ENCODE measurements around the gene PPP2R1B.
"Not testable (repeated sequence)": the region's sequence is repeated elsewhere in the genome, so short reads cannot be mapped to it uniquely, and the experiment has no call there.

The PPP2R1B gene

GRCh38 chr11:111782109-111782741 lies 16.0 kb upstream of the PPP2R1B start:
- no peak for DNase-seq

DNA sequence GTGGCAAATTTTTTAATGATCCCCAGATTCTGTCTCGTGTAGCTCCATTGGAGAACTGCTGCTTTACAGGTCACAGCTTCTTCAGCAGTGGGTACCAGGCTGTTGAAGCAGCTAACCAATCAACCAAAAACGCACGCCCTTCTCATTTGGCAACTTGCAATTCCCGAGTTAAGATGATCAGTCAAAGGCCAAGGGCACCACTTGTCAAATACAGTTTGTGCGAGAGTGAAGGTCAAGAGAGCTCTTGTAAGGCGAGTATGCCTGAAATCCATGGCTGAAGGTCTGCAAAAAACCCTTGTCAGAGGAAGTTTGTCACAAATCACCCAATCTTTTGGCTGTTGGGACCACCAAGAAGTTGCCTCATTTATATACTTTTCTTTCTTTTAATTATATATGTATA lies 12.9 kb upstream of the PPP2R1B start:
- no peak for DNase-seq

GRCh38 chr11:111778047-111778558 lies 11.9 kb upstream of the PPP2R1B start:
- DNase-seq, result no peak

DNA sequence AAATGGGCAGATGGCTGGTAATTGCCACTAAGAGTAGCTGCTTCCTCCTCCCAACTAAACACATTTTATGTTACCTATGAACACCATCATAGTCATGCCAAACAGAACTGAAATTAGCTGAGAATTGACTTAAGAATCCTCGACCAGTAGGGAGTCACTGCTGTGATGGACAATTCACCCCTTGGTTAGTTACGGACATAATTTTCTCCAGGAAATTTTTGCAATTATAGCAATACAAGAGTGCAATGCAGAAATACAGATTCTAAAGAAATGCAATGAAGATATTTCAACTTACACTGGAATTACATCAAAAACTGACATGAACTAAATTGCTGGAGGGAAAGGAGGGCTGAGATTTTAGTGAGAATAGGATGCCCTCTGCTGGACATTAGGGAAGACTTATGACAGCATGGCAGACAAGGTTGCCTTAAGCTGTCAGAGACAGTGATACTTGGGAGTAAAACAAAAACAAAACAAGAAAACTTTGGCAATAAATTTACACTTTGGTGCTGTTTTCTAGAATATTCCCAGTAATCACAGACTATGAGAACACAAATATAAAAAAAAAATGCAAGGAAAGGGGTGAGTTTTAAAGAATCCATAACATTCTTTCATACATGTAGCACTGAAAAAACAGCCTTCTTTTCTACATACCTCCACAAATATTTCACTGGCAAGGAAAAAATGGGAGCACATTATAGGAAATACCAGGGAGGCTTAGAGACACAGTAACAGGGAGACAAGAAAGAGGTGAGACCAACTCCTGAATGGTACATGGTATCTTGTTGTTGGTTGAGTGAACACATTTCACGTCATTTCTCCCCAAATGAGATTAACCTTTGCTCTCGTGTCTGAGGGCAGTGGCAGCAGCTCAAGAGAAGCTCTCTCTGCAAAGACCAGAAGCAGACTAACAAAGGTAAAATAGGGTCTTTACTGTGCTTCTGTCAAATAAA lies 11.2 kb upstream of the PPP2R1B start:
- DNase-seq, result peak; percentile 56

- no peak for DNase-seq
Observed at GRCh38 chr11:111776398-111777093, 10.4 kb upstream of the PPP2R1B start.

DNA sequence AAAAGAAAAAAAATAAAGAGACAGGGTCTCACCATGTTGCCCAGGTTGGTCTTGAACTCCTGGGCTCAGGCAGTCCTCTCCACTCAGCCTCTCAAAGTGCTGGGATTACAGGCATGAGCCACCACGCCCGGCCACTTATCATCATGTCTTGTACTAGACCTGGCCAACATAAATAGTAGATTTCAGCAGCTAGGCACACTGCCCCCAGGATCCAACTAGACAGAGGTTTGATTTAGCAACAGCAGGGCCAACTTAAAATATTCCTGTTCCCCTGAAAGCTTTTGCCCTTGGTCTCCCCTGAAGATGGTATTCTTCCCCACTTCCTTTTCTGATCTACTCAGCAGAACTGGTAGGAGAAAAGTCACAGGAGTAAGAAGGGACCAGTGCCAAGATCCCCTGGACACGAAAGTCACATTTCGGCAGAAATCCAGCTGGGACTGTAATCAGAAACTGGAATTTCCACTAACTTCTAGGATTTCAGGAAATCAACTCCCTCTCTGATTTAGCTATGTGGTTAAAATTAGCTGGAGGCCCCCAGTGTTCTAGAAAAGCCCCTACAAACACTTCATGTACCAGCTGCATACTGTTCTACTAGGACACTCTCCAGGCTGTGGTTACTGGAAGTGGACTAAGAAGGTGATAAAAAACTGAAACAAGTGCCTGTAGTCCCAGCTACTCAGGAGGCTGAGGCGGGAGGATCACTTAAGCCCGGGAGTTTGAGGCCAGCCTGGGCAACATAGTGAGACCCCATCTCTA lies 8.9 kb upstream of the PPP2R1B start:
- DNase-seq, result no peak

GRCh38 chr11:111772535-111772934 lies 6.3 kb upstream of the PPP2R1B start:
- DNase-seq, result no peak

DNA sequence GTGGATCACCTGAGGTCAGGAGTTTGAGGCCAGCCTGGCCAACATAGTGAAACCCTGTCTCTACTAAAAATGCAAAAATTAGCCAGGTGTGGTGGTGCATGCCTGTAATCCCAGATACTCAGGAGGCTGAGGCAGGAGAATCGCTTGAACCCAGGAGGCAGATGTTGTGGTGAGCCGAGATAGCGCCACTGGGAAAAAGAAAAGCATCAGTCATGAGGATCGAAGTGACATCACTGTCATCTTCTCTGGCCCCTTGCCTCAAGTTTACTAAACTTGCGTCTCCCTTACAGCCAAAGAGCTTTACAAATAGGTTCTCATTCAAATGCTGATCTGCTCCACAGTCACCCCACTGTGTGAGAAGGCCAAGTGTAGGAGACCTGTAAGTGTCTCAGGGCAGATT lies 5.0 kb upstream of the PPP2R1B start:
- DNase-seq, result not testable (repeated sequence)

DNA sequence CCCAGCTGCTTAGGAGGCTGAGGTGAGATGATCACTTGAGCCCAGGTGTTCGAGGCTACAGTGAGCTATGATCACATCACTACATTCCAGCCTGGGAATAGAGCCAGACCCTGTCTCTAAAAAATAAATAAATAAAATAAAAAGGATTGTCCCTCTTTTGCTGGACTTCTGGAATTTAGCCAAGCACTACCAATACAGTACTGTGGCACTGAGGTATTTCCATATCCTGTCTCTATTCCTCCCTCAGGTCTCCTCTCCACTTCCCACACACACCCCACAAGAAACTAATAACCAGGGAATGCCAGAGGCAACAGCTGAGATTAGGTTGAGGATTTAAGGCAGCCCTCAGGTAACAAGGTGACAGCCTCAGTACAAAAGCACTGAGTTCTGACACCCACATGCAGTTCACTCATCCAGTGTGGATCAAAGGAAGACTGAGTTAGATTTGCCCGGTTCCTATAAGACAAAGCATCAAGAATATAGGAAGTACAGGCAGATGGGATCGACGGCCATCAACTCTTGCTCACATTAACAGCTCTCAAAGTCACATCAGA lies 4.5 kb upstream of the PPP2R1B start:
- DNase-seq, result no peak

DNA sequence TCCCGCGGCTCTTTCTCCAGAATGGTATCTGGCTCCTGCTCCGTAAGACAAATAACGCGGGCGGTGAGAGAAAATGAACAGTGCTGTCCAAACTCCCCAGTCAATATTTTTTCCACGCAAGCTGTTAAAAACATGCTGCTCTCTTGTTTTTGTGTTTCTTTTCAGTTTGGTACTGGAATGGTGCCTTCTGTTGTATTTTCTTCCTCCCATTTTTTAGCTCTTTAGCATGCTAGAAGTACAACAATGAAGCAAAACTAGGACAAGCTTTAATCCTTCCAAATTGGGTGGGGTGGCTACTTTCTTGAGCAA lies 599 bp upstream of the PPP2R1B start:
- DNase-seq, result no peak

DNA sequence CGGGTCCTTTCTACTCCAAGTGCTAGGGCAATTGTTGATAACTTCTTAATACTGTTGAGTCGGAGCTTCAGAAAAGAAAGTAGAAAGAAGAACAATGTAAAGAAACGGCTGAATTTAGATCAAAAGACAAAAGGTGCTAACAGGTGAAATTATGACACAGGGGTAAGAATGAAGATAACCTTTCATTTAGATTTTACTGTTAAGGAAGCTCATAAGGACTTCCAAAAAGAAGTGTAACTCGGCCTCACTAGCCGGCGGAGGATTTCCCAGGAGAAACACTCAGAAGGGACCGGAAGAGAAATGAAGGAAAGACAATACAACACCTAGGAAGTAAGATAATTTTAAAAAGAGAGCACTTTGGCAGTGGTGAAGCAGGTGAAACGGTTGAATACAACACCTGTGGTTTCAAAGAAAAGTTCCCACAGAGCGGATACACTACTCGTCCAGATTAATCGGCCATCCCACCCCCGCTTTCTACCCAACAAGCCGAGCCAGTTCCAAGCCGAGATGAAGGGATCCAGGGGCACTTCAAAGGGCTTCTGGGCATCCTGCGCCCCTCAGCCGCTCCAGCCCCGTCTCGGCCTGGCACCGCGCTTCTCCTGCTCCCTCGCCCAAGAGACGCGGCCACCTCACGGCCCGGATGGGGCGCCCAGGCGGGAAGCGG lies 737 bp downstream of the PPP2R1B start:
- DNase-seq, result no peak

GRCh38 chr11:111764621-111765020 lies 1.6 kb downstream of the PPP2R1B start:
- DNase-seq, result no peak

GRCh38 chr11:111762981-111763643 lies 3.1 kb downstream of the PPP2R1B start:
- no peak for DNase-seq

DNA sequence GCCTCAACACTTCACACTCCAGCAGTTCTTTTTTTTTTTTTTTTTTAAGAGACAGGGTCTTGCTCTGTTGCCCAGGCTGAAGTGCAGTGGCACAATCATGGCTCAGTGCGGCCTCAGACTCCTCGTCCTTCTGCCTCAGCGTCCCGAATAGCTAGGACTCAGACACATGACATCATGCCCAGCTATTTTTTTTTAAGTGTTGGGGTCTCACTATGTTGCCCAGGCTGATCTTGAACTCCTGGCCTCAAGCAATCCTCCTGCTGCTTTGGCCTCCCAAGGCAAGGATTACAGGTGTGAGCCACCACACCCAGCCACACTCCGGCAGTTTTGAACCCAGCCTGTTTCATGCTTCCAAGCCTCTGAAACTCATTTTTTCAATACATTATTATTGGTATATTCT lies 3.7 kb downstream of the PPP2R1B start:
- no peak for DNase-seq

GRCh38 chr11:111761036-111761435 lies 5.2 kb downstream of the PPP2R1B start:
- no peak for DNase-seq

DNA sequence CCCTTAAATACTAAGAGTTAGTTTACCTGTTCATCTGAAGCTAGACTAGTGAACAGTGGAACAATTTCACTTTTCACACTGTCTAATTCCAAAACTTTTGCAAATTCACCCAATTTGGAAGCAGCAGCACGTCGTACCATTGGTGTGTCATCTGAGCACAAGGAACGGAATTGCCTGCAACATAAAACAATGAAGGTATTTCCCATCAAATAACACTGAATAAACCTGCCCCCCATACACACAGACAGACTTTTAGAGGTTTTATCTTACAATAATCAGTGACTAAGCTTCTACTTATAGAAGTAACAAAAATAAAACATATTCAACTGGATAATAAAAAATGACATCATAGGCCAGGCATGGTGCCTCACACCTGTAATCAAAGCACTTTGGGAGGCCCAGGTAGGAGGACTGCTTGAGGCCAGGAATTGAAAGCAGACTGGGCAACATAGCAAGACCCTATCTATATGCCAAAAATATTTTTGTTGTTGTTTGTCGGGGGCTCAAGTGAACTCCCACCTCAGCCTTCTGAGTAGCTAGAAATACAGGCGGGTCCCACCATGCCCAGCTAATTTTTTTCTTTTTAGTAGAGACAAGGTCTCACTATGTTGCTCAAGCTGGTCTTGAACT lies 6.3 kb downstream of the PPP2R1B start:
- no peak for DNase-seq

DNA sequence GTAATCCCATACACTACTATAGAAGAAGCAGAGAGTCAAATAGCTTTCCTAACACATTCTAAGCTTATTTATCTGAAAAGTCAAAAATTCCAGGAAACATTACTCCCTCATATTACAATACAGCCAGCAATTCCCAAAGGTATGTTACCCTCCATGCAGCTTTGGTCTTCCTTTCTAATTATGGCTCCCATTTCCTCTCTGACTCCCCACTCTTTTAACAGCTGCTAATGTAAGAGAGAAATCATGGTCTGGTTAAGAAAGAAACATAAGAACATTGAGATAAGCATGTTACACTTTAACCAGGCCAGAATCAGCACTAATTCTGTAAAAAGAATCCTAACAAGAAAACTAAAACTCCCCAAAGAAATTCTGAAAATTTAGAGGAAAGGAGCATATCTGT lies 6.8 kb downstream of the PPP2R1B start:
- DNase-seq, result no peak

DNA sequence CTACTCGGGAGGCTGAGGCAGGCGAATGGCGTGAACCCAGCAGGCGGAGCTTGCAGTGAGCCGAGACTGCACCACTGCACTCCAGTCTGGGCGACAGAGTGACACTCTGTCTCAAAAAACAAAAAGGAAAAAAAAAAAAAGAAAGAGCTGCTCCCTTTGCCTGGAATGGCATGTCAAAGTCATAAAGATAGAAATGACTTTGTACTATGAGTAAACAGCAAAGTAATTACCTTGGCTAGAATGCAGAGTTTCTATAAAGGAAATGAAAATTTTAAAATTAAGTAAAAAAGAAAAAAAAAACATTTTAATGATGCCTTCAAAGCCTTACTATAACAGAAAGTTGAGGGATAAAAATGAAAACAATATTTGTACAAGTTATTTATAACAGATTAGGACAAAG lies 10.1 kb downstream of the PPP2R1B start:
- no peak for DNase-seq

GRCh38 chr11:111749646-111750045 lies 16.5 kb downstream of the PPP2R1B start:
- DNase-seq, result no peak

GRCh38 chr11:111748035-111748804 lies 18.0 kb downstream of the PPP2R1B start:
- DNase-seq, result no peak

Measured in GDM1 (cell line).